Measurements from ENCODE around the gene VRK3. TPM values are rescaled to one million over a fixed set of nuclear protein-coding genes. Genes with fewer than 3 reads are reported as not detected.

Gene VRK3
- total RNA-seq, 1 donor from 2014 or later = 22.9 TPM

Other genes with a start within 250 kb of the VRK3 start
- gene FUZ, start 212.1 kb downstream of the VRK3 start, total RNA-seq = 21.0 TPM
- gene MED25, start 207.1 kb downstream of the VRK3 start, total RNA-seq = 70.4 TPM
- gene PTOV1, start 174.2 kb downstream of the VRK3 start, total RNA-seq = 122 TPM
- 36.9 TPM for gene PNKP, start 157.8 kb downstream of the VRK3 start, total RNA-seq
- gene AKT1S1, start 148.0 kb downstream of the VRK3 start, total RNA-seq = 37.2 TPM
- gene TBC1D17, start 147.7 kb downstream of the VRK3 start, total RNA-seq = 44.9 TPM
- gene IL4I1, start 128.5 kb downstream of the VRK3 start, total RNA-seq = 0.30 TPM
- gene ATF5, start 96.2 kb downstream of the VRK3 start, total RNA-seq = 10.4 TPM
- 30.4 TPM for gene NUP62, start 95.9 kb downstream of the VRK3 start, total RNA-seq
- gene SIGLEC11, start 64.2 kb downstream of the VRK3 start, total RNA-seq = 0.60 TPM
- gene ZNF473, start 633 bp upstream of the VRK3 start, total RNA-seq = 3.2 TPM
- not detected for gene IZUMO2, start 137.9 kb upstream of the VRK3 start, total RNA-seq
- 99.3 TPM for gene MYH14, start 178.2 kb upstream of the VRK3 start, total RNA-seq

Measured in Right ventricle myocardium inferior (tissue), 1 donor.